Measurements from ENCODE around the gene TSGA10IP. TPM values are rescaled to one million over a fixed set of nuclear protein-coding genes. Genes with fewer than 3 reads are reported as not detected.

Gene TSGA10IP
- total RNA-seq, 3 donors from 2014 or later, result 0.19 TPM; not detected in 2

DNA sequence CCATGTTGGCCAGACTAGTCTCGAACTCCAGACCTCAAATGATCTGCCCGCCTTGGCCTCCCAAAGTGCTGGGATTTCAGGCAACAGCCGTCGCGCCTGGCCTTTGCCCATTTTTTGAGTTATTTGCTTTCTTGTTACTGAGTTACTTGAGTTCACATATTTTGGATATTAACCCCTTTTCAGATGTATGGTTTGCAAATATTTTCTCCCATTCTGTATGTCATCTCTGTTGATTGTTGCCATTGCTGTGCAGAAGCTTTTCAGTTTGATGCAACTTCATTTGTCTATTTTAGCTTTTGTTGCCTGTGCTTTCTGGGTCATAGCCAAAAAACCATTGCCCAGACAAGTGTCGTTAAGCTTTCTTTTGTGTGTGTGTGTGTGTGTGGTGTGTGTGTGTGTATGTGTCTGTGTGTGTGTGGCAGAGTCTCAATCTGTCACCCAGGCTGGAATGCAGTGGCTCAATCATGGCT, 6.8 kb downstream of the TSGA10IP start:
- TF ChIP-seq, protein P1, sequence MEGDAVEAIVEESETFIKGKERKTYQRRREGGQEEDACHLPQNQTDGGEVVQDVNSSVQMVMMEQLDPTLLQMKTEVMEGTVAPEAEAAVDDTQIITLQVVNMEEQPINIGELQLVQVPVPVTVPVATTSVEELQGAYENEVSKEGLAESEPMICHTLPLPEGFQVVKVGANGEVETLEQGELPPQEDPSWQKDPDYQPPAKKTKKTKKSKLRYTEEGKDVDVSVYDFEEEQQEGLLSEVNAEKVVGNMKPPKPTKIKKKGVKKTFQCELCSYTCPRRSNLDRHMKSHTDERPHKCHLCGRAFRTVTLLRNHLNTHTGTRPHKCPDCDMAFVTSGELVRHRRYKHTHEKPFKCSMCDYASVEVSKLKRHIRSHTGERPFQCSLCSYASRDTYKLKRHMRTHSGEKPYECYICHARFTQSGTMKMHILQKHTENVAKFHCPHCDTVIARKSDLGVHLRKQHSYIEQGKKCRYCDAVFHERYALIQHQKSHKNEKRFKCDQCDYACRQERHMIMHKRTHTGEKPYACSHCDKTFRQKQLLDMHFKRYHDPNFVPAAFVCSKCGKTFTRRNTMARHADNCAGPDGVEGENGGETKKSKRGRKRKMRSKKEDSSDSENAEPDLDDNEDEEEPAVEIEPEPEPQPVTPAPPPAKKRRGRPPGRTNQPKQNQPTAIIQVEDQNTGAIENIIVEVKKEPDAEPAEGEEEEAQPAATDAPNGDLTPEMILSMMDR (IDR thresholded peaks at IDR 0.05), result no peak
- peaks cover 4% of the 10 kb centered on the region for H3K4me1 ChIP-seq (ENCODE audit: low read depth)
- no peaks in the 10 kb centered on the region for H3K9me3 ChIP-seq
- DNase-seq (no peak), ATAC-seq (no peak)
- intact Hi-C loops (cut with DNase I, micrococcal nuclease), result no loop called here
- H3K36me3 ChIP-seq (ENCODE audit: low read depth), result no peaks in the 10 kb centered on the region
- H3K4me3 ChIP-seq, result no peak overlapping the region

- Histone ChIP-seq H3K4me3 (no peak overlapping the region), H3K9me3 (no peaks in the 10 kb centered on the region), H3K36me3 (ENCODE audit: low read depth) (no peaks in the 10 kb centered on the region), H3K4me1 (ENCODE audit: low read depth) (peaks cover 4% of the 10 kb centered on the region)
- TF ChIP-seq, protein P1 (IDR thresholded peaks at IDR 0.05), result no peak
- intact Hi-C loops (cut with DNase I, micrococcal nuclease), result no loop called here
- no peak for ATAC-seq
- no peak for DNase-seq
These were observed 8.2 kb downstream of the TSGA10IP start for GRCh38 chr11:65953471-65953870.

GRCh38 chr11:65954771-65955170, 9.5 kb downstream of the TSGA10IP start:
- peaks cover 4% of the 10 kb centered on the region for H3K4me1 ChIP-seq (ENCODE audit: low read depth)
- no peaks in the 10 kb centered on the region for H3K9me3 ChIP-seq
- intact Hi-C loops (cut with DNase I, micrococcal nuclease), result no loop called here
- H3K4me3 ChIP-seq, result no peak overlapping the region
- DNase-seq, result no peak
- H3K36me3 ChIP-seq (ENCODE audit: low read depth), result no peaks in the 10 kb centered on the region
- TF ChIP-seq, protein P1 (IDR thresholded peaks at IDR 0.05), result no peak
- ATAC-seq, result no peak

DNA sequence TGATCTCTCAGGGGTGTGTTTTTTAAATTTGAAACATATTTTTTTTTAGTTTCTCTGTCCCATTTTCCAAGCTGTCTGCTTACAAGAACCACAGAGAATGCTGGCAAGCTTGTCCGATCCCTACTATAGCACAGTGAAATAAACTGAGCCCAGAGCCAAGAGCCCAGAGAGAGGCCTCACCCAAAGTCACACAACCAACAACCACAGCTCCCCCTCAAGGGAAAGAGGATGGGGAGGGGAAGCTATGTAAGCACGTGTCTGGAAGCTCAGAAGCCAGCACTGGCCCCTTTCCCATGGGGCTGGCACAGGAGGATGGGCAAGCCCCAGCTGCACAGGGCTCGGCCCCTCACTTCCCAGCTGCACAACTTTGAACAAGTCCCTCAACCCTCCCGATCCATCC, 13.0 kb downstream of the TSGA10IP start:
- intact Hi-C loops (cut with DNase I, micrococcal nuclease), result no loop called here
- H3K36me3 ChIP-seq (ENCODE audit: low read depth), result no peaks in the 10 kb centered on the region
- no peak overlapping the region for H3K4me3 ChIP-seq
- DNase-seq (no peak), ATAC-seq (no peak)
- peaks cover 15% of the 10 kb centered on the region for H3K4me1 ChIP-seq (ENCODE audit: low read depth)
- TF ChIP-seq, protein P1 (IDR thresholded peaks at IDR 0.05), result no peak
- no peaks in the 10 kb centered on the region for H3K9me3 ChIP-seq

DNA sequence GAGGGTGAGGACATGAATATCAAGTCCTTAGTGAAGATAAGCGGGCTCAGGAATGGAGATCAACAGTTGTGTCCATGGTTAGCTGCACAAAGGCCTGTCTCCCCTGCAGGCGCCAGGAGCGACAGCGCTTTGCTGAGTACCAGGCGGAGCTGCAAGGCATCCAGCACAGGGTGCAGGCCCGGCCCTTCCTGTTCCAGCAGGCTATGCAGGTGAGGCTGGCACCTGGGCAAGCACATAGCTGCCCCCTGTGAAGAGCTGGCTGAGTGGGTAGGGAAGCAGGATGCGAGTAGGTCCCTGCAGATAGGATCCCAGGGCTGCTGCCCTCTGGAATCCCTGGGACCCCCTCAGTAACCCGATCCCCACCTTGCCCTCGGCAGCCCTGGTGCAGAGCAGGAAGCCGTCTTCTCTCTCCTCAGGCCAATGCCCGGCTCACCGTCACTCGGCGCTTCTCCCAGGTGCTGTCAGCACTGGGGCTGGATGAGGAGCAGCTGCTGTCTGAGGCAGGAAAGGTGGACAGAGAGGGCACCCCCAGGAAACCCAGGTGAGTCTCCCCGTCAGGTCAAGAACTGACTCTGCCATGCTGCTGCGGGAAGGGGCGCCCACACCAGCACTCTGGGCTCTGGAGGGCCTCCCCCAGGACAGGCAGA, 13.6 kb downstream of the TSGA10IP start:
- TF ChIP-seq, protein P1 (IDR thresholded peaks at IDR 0.05), result no peak
- no peaks in the 10 kb centered on the region for H3K36me3 ChIP-seq (ENCODE audit: low read depth)
- intact Hi-C loops (cut with DNase I, micrococcal nuclease), result no loop called here
- DNase-seq (no peak), ATAC-seq (no peak)
- H3K9me3 ChIP-seq, result no peaks in the 10 kb centered on the region
- H3K4me1 ChIP-seq (ENCODE audit: low read depth), result peaks cover 20% of the 10 kb centered on the region
- H3K4me3 ChIP-seq, result no peak overlapping the region

All from mucosa of descending colon (tissue), 3 donors.